Stimulated activated CD8-positive, alpha-beta memory T cell treated with anti-CD3 and anti-CD28 coated beads, Interleukin-4, amount 100 ng/mL, for 4 hours (primary cell): Measurements from ENCODE around the gene NID1.

Experiments
- DNase-seq, 2 donors: peaks; one replicate each; pipeline ENCODE4 v3.0.0-alpha.2; 2020; ENCODE audit warnings: low read depth in 2 of 2, low spot score in 1 of 2

The NID1 gene

DNA sequence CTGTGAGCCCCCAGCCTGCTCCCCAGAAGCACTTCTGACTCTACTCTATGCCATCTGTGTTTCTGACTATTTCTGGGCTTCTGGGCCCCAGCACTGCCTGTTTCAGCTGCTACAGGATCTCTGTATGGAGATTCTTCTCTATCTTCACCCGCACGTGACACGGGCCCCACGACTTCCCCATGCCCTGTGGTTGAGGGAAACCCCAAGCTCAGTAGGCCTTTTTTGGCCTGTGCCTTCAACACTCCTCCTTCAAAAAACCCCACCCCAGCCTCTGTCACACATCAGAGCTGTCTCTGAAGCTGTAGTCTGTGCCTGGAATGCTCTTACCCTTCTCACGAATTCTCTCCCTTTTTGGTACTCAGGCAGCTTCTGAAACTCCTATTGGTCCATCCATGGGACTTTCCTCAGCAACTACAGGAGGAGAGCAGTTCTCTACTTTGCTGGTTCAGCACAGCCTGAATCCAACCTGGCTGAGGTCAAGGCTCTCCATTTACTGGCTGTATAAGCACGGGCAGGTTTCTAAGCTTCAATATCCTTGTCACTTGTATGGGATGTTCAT lies 2.0 kb upstream of the NID1 start:
- DNase-seq: peak; percentile 24 to 49

- no peak for DNase-seq
Measured at GRCh38 chr1:236066054-236066453, 1.2 kb upstream of the NID1 start.

- DNase-seq: no peak
Measured at GRCh38 chr1:236065509-236066005, 667 bp upstream of the NID1 start.

DNA sequence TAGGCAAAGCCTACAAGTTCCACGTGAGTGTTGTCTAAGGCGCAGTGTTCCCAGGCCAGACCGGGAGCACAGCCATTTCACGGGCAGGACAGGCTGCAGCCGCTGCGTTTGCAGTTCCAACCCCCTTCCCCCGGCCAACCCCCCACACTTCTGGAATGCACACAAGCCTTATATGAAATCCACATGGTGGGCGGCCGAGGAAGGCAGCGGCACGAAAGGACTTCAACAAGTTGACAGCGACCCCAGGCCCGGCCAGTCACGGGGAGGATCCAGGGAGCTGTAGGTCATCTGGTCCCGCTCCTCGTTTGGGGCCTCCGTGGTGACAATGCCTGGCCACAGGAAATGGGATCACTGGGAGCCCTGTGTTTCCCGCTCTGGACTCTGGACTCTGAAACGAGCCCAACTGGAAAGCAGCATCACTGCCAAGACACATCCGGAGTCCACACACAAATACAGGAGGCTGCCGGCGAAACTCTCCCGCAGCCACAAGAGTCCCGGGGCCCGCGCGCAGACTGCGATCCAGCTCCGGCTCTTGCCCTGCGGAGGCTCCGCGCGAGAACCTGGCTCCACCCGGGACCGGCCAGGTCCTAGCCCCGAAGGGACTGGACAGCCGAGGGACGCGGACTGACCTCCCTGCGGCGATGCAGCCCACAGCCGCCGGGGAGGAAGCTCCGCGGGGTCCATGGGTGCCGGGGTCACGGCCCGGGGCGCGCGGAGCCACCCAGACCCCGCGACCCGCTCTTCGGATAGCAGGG lies 794 bp downstream of the NID1 start:
- DNase-seq: no peak

GRCh38 chr1:236063551-236063918 lies 1.4 kb downstream of the NID1 start:
- no peak for DNase-seq

DNA sequence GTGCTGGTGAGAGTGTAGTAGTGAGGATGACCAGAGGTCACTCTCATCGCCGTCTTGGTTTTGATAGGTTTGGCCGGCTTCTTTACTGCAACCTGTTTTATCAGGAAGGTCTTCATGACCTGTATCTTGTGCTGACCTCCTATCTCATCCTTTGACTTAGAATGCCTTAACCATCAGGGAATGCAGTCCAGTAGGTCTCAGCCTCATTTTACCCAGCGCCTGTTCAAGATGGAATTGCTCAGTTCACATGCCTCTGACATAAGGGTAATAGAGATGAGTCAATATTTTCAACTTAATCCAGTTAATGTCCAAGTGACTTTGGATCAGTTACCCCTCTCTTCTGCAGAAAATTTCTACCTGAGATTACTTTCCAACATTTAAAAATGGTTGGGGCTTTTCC lies 4.6 kb downstream of the NID1 start:
- DNase-seq: no peak

- no peak for DNase-seq
Measured at GRCh38 chr1:236059011-236059410, 5.9 kb downstream of the NID1 start.

DNA sequence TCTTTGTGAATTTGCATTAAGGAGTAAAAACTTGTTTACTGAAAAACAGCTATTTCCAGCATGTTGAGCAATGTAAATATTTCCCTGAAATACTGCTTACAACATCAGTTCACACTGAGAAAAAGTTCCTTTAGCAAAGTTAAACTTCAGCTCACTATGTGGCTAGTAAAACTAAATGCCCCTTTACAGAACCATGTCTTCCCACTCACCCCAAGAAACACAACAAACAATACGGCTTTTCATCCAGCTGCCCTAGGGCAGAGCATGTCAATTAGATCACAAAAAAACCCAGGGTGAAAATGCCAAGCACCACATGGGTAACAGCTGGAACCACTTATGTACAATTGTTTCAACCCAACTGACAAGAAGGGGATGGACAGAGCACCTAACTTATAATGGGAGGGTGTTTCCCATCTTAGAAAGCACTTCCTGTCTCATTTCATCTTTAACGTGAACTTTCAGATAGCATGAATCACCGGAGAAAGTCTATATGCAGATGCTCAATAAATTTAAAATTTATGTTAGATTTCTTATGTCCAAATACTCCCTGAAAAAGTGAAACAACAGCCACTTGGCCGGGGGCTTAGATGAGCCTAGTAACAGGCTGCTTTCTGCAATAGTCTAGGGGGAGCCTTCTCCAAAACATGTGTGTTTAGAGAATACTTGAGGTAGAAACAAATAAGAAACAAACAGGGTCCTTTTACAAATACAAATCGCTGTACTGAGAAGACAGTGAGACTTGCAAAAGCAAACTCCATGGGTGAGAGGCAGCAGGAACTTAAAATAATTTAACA lies 6.6 kb downstream of the NID1 start:
- DNase-seq: no peak

DNA sequence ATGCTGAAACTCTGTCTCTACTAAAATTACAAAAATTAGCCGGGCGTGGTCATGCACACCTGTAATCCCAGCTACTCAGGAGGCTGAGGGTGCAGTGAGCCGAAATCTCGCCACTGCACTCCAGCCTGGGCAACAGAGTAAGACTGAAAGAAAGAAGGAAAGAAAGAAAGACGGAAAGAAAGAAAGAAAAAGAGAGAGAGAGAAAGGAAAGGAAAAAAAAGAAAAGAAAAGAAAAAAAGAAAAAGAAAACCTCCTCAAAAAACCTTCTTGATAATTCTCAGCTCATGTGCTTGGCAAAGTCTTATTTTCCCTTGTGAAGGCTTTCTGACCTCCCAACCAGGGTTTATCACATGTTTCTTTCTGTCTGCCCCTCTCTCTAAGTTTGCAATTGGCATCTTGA lies 7.3 kb downstream of the NID1 start:
- no peak for DNase-seq

- DNase-seq: no peak
Measured at GRCh38 chr1:236052232-236052993, 12.5 kb downstream of the NID1 start.

- no peak for DNase-seq
Measured at GRCh38 chr1:236051242-236051791, 13.6 kb downstream of the NID1 start.

DNA sequence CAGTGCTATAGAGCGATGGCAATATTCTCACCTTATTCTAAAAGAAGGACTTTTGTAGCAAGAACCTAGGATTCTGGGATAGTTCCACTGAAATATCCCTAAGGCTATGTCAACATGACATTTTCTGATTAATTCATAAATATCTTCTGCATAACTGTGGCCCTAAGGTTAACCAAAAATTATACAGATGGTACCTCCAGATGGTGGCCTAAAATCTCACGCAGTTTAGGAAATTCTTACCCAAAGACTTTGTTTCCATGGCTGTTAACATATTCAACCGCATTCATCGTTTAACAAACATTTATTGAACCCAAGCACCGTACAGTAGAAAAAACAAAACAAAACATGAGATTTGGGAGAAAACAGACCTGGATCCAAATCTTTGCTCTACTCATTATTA lies 19.1 kb downstream of the NID1 start:
- DNase-seq: no peak

DNA sequence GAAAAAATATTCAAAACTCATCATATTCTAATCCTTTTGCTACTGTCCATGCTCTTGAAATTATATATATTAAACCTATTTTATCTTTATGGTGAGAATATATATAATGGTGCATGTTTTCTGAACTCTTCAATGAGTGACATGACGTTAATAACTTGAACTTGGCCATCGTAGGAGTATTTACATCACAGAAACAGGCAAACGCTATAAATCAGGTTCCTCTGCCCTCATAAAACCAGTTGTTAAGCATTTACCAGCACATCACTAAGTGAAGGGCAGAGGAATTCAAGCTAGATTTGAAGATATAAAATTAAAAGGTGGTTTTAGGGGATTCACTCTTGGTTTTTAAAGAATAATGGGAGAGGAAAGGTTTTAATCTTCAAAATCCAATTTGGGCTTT lies 20.5 kb downstream of the NID1 start:
- DNase-seq: no peak

DNA sequence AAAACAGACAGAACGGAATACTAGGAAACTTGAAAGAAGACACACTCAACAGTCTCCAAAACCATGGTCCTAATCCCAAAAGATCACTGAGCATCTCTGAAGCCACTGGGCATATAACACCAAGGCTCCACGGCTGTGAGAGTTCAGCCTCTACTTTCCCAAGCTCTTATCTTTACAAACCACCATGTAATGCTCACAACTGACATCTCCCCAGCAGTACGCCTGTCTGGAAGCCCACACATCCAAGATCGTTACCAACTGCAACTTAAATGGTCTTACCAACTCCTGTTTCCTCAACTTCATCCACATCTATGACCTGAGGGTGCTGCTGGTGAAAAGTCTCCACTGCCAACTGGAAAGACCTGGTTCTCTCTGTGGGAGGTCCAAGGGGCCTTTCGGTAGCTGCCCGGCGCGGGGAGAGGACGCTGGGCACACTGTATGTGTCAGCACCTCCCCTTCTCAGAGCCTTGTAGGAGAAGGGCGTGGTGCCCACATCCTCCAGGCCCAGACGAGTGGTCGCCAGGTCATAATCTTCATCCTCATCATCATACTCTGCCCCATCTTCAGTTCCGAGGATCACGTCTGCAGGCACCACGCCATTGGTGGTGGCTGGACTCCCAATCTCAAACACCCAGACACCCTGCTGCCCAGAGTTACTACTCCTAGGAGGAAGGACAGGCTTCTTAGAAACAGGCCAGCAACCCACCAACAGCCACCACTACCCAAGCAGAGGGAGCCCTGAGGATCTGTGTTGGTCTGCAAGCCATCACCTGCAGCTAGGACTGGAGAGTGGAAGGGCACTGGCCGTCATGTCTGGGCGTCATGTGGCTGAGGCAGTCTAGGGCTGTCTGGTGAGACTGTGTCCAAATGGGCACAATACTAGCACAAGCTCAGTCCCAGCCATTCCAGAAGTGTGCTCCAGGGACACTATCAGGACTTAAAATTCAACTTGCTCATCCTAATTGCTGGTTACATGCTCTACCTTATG lies 23.0 kb downstream of the NID1 start:
- no peak for DNase-seq

DNA sequence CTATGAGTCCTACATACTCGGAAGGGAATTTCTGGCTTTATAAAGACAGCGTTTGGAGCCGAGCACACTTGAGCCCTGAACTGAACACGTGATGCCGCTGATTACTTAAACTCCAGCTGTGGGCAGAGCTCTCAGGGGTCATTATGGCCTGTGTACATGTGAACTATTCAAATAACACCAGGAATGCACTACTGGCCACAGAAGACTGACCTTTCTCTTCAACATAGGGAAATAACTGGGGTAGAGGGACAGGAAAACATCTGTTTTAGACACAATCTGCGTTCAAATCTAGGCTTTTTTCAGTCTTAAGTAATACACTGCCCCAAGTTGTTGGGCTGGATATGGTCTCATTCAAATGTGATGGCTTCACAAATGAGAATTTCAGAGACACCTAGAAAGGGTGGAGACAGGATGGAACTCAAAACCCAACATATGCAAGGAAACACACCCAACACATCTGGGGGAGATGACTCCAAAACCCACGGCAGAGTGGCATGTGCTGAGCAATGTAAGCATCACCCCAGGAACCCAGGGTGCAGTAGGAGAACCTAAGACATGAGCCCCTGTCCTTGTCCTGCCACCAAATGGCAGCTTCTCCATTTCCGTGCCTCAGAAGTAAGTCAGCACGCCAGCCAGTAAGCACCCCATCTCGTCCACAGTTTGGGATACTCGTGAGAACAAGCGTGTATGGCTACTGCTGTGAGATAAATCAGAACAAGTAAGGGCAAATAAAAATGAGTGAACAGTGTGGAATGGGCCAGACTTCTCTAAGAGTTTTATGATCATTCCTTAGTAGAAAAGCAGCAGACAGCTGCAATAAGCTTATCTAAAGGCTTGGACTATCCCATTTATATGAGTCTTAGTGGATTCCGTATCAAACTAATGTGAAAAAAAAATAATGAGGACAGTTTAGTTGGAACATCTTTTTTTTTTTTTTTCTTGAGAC lies 24.9 kb downstream of the NID1 start:
- no peak for DNase-seq

DNA sequence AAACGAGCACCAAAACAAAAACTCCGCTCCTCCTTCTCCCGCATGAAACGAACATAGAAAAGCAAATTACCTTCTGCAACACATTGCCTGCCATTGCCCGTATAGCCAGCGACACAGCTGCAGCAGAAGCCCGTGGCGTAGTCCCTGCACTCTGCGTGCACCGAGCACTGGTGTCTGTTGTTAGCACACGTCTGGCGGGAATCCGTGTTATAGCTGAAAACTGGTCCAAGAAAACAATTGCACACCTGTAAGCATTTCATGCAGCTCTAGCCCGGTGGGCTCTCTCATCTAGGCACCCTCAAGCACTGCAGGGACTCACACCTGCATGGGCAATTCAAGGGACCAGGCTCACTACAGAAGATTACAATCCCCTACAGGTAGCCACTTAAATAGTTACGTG lies 26.9 kb downstream of the NID1 start:
- DNase-seq: no peak

DNA sequence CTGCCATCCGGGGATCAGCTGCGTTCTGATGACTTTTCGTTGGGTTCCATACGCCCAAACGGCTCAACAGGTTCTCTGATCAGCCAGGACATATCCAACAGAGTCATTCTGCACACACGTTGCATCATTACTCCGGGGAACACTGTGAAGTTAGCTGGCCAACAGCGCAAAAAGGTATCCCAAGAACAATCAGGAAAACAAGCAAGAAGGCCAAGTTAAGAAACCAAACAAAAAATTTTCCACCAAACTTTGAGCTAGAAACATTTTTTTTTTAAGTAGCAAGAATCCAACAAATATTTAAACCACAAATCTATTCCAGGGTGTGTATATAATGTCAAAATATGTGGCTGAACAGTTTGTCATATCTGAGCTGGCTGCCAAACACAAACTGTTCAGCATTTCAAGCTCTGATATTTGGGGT lies 29.2 kb downstream of the NID1 start:
- DNase-seq: no peak

DNA sequence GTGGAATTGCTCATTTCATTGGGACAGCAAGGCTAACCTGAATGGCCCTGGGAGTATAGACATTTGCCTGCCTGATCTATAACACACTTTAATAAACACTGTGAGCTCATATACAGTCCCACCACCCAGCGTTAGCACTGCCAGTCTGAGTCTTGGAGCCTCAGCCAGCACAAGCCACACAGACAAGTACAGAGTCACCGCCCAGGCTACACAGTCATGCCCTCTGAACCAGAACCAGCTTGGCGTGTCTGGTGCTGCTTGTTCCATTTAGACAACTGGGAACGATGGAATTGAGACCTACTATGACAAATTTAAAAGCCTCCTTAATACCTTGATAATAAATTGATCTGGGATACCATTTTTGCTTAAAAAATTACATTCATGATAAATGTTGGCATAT lies 31.6 kb downstream of the NID1 start:
- no peak for DNase-seq

- no peak for DNase-seq
Measured at GRCh38 chr1:236030534-236030933, 34.4 kb downstream of the NID1 start.
